Peyer's patch (tissue), 4 donors: ENCODE data around the gene TDRD5. TPM values are rescaled to one million over a fixed set of nuclear protein-coding genes. Genes with fewer than 3 reads are reported as not detected.

Source experiments
- DNase-seq, 3 donors: peaks; one replicate each; pipeline ENCODE4 v3.0.0-alpha.2; 2017 to 2019
- H3K27ac ChIP-seq, 4 donors: fragments of 200-600 bp; sonication (generic); one replicate each; pipeline ENCODE4 v1.5.1; 2016 to 2019
- H3K27me3 ChIP-seq, 2 donors: fragments of 200-600 bp; sonication (generic); one replicate each; pipeline ENCODE4 v1.5.1; 2019
- H3K36me3 ChIP-seq, 3 donors: fragments of 200-600 bp; sonication (generic); one replicate each; pipeline ENCODE4 v1.5.1; 2016 to 2019
- H3K4me1 ChIP-seq, 4 donors: fragments of 200-600 bp; sonication (generic); one replicate each; pipeline ENCODE4 v1.5.1; 2016 to 2019
- H3K4me3 ChIP-seq, 4 donors: fragments of 200-600 bp; sonication (generic); 1 replicate in 3 of 4; 2 replicates in 1 of 4; pipeline ENCODE4 v1.5.1; 2016 to 2019; ENCODE audit warnings: mild to moderate bottlenecking in 1 of 4
- H3K9me3 ChIP-seq, 4 donors: fragments of 200-600 bp; sonication (generic); one replicate each; pipeline ENCODE4 v1.5.1; 2016 to 2019; ENCODE audit warnings: mild to moderate bottlenecking in 1 of 4
- CTCF ChIP-seq, 6 experiments: fragments of 450-650 bp in 4 of 6; fragments of 200-600 bp in 2 of 6; sonication (generic) in 1 of 6; IDR thresholded peaks; one replicate each; pipeline ENCODE4 v1.5.1; 2017 to 2019; ENCODE audit warnings: antibody characterized with exemption in 6 of 6, mild to moderate bottlenecking in 3 of 6, moderate library complexity in 1 of 6
- POLR2A ChIP-seq, 2 donors: fragments of 450-650 bp; IDR thresholded peaks; one replicate each; pipeline ENCODE4 v1.5.1; 2017; ENCODE audit warnings: antibody characterized with exemption in 2 of 2, mild to moderate bottlenecking in 2 of 2, moderate library complexity in 2 of 2
- total RNA-seq, 4 donors: library from RNA; depleted of rRNA; stranded (reverse); fragments of >200 nt; gene quantifications; one replicate each; pipeline ENCODE4 v1.1.0, GENCODE V29; 2016

TDRD5 gene
- total RNA-seq, 4 donors from 2014 or later: 0.40 to 0.70 TPM; not detected in 2

- no peaks in the 10 kb centered on the region for H3K36me3 ChIP-seq
- no peaks in the 10 kb centered on the region for H3K4me1 ChIP-seq
- TF ChIP-seq POLR2A (IDR thresholded peaks at IDR 0.05) (no peak), CTCF (IDR thresholded peaks at IDR 0.05) (no peak)
- H3K27ac ChIP-seq: no peak overlapping the region
- no peak overlapping the region for H3K4me3 ChIP-seq
- no peaks in the 10 kb centered on the region for H3K27me3 ChIP-seq
- no peaks in the 10 kb centered on the region for H3K9me3 ChIP-seq
- DNase-seq: no peak
These were observed 40.6 kb upstream of the TDRD5 start for GRCh38 chr1:179550746-179551682.

- no peaks in the 10 kb centered on the region for H3K27me3 ChIP-seq
- H3K4me1 ChIP-seq: no peaks in the 10 kb centered on the region
- H3K9me3 ChIP-seq: no peaks in the 10 kb centered on the region
- no peak overlapping the region for H3K4me3 ChIP-seq
- H3K27ac ChIP-seq: no peak overlapping the region
- no peaks in the 10 kb centered on the region for H3K36me3 ChIP-seq
- no peak for DNase-seq
- TF ChIP-seq POLR2A (IDR thresholded peaks at IDR 0.05) (no peak), CTCF (IDR thresholded peaks at IDR 0.05) (no peak)
These were observed 37.2 kb upstream of the TDRD5 start for GRCh38 chr1:179554427-179554826.

GRCh38 chr1:179558078-179558477 is 33.6 kb upstream of the TDRD5 start:
- TF ChIP-seq CTCF (IDR thresholded peaks at IDR 0.05) (no peak), POLR2A (IDR thresholded peaks at IDR 0.05) (no peak)
- DNase-seq: no peak
- Histone ChIP-seq H3K4me3 (no peak overlapping the region), H3K36me3 (no peaks in the 10 kb centered on the region), H3K4me1 (no peaks in the 10 kb centered on the region), H3K27ac (no peak overlapping the region), H3K27me3 (no peaks in the 10 kb centered on the region), H3K9me3 (no peaks in the 10 kb centered on the region)

- peaks cover 0 to 9% (median 0%) of the 10 kb centered on the region in 4 donors for H3K4me1 ChIP-seq
- peak within 1 kb of the TSS in 2 of 4 donors; percentile 25 to 36 for H3K4me3 ChIP-seq
- no peak within 1 kb of the TSS for H3K27ac ChIP-seq
- no peak for TF ChIP-seq CTCF (IDR thresholded peaks at IDR 0.05)
- H3K27me3 ChIP-seq: peaks cover 0 to 9% of the 10 kb centered on the region in 2 donors
- H3K36me3 ChIP-seq: no peaks in the 10 kb centered on the region
- no peaks in the 10 kb centered on the region for H3K9me3 ChIP-seq
- no peak for DNase-seq
These were observed 15.9 kb upstream of the TDRD5 start, which contains the start of gene NPHS2 for GRCh38 chr1:179575497-179576314. Gene NPHS2, minus strand, starts transcription at chr1:179575948. Its CDS starts 84 bp downstream, at chr1:179575864.

DNA sequence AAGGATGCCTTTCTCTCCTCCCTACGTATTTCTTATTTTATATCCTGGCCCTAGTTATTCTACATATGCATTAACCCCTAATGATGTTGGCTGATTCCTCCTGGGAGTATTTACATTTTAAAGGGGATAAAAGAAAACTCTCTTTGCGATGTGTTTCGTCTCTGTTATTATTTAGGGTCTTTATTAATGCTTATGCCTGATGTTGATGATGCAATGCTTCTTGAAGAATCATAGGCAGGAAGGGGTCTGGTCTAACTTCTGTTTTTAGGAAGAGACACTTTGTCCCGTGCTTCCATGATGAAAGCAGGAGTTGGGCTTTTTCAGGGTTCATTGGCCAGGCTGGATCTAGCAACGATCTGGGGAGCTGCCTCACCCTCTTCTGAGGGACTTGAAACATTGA is 15.1 kb upstream of the TDRD5 start:
- TF ChIP-seq CTCF (IDR thresholded peaks at IDR 0.05) (no peak), POLR2A (IDR thresholded peaks at IDR 0.05) (no peak)
- H3K27ac ChIP-seq: no peak overlapping the region
- DNase-seq: no peak
- peaks cover 0 to 9% of the 10 kb centered on the region in 2 donors for H3K27me3 ChIP-seq
- no peaks in the 10 kb centered on the region for H3K9me3 ChIP-seq
- H3K4me3 ChIP-seq: no peak overlapping the region
- peaks cover 0 to 9% (median 0%) of the 10 kb centered on the region in 4 donors for H3K4me1 ChIP-seq
- H3K36me3 ChIP-seq: no peaks in the 10 kb centered on the region
